NB4 (cell line): ENCODE data around the gene OXGR1.

Experiments
- DNase-seq: peaks from one replicate; pipeline ENCODE4 v3.0.0; 2010; ENCODE audit warnings: low read depth
- H3K4me3 ChIP-seq: one replicate; pipeline ENCODE4 v1.5.1; 2011; ENCODE audit warnings: mild to moderate bottlenecking, low read depth, low read length, moderate library complexity
- MAX ChIP-seq: IDR thresholded peaks from 2 replicates; pipeline ENCODE4 v1.6.1; 2011; ENCODE audit warnings: low read depth, low read length
- MYC ChIP-seq: IDR thresholded peaks from 2 replicates; pipeline ENCODE4 v1.6.1; 2011; ENCODE audit warnings: low read depth, low read length
- POLR2A ChIP-seq: IDR thresholded peaks from 2 replicates; pipeline ENCODE4 v1.6.1; 2011; ENCODE audit warnings: mild to moderate bottlenecking; ENCODE audit not compliant: insufficient read length; ENCODE audit errors: extremely low read depth
- TF ChIP-seq, protein P1 (sequence below): IDR thresholded peaks from one replicate; pipeline ENCODE4 v1.5.1; 2012; ENCODE audit warnings: low read depth, low read length

OXGR1 gene

GRCh38 chr13:96994858-96995243 lies 575 bp upstream of the OXGR1 start:
- no peak overlapping the region for H3K4me3 ChIP-seq
- TF ChIP-seq, protein P1, sequence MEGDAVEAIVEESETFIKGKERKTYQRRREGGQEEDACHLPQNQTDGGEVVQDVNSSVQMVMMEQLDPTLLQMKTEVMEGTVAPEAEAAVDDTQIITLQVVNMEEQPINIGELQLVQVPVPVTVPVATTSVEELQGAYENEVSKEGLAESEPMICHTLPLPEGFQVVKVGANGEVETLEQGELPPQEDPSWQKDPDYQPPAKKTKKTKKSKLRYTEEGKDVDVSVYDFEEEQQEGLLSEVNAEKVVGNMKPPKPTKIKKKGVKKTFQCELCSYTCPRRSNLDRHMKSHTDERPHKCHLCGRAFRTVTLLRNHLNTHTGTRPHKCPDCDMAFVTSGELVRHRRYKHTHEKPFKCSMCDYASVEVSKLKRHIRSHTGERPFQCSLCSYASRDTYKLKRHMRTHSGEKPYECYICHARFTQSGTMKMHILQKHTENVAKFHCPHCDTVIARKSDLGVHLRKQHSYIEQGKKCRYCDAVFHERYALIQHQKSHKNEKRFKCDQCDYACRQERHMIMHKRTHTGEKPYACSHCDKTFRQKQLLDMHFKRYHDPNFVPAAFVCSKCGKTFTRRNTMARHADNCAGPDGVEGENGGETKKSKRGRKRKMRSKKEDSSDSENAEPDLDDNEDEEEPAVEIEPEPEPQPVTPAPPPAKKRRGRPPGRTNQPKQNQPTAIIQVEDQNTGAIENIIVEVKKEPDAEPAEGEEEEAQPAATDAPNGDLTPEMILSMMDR, result no peak
- TF ChIP-seq POLR2A (no peak), MAX (no peak), MYC (no peak)
- no peak for DNase-seq

GRCh38 chr13:96993634-96994016 lies 651 bp downstream of the OXGR1 start:
- no peak overlapping the region for H3K4me3 ChIP-seq
- DNase-seq, result no peak
- TF ChIP-seq MYC (no peak), MAX (no peak), POLR2A (no peak)
- TF ChIP-seq, protein P1, result no peak

GRCh38 chr13:96992633-96993032 lies 1.6 kb downstream of the OXGR1 start:
- H3K4me3 ChIP-seq, result no peak overlapping the region
- no peak for TF ChIP-seq MAX
- no peak for TF ChIP-seq MYC
- no peak for TF ChIP-seq POLR2A
- TF ChIP-seq, protein P1, result no peak
- no peak for DNase-seq

- TF ChIP-seq, protein P1, result no peak
- TF ChIP-seq MYC (no peak), POLR2A (no peak), MAX (no peak)
- no peak overlapping the region for H3K4me3 ChIP-seq
- DNase-seq, result no peak
Measured at GRCh38 chr13:96991072-96991471, 3.2 kb downstream of the OXGR1 start.

GRCh38 chr13:96988441-96988840 lies 5.8 kb downstream of the OXGR1 start:
- DNase-seq, result no peak
- TF ChIP-seq, protein P1, result no peak
- TF ChIP-seq POLR2A, result no peak
- TF ChIP-seq MYC, result no peak
- TF ChIP-seq MAX, result no peak
- H3K4me3 ChIP-seq, result no peak overlapping the region

GRCh38 chr13:96984051-96984508 lies 10.2 kb downstream of the OXGR1 start:
- TF ChIP-seq POLR2A (no peak), MYC (no peak), MAX (no peak)
- TF ChIP-seq, protein P1, result no peak
- no peak overlapping the region for H3K4me3 ChIP-seq
- DNase-seq, result no peak
